Tibial nerve (tissue), 4 donors: ENCODE measurements around the gene ARHGAP29. TPM values are rescaled to one million over a fixed set of nuclear protein-coding genes. Genes with fewer than 3 reads are reported as not detected.

Experiments
- DNase-seq, 2 donors: peaks; one replicate each; pipeline ENCODE4 v3.0.0-alpha.2; 2019; ENCODE audit warnings: low spot score in 2 of 2
- H3K27ac ChIP-seq, 4 donors: fragments of 200-600 bp; sonication (generic) in 3 of 4; one replicate each; pipeline ENCODE4 v1.5.1; 2017 to 2019; ENCODE audit warnings: mild to moderate bottlenecking in 1 of 4
- H3K27me3 ChIP-seq, 2 donors: fragments of 200-600 bp; sonication (generic) in 1 of 2; one replicate each; pipeline versions ENCODE4 v1.5.1 to v1.6.0; 2017 to 2019
- H3K36me3 ChIP-seq, 3 donors: fragments of 200-600 bp; sonication (generic); one replicate each; pipeline ENCODE4 v1.5.1; 2018 to 2019
- H3K4me1 ChIP-seq, 4 donors: fragments of 200-600 bp; sonication (generic) in 3 of 4; one replicate each; pipeline ENCODE4 v1.5.1; 2017 to 2019
- H3K4me3 ChIP-seq, 4 donors: fragments of 200-600 bp; sonication (generic) in 3 of 4; one replicate each; pipeline ENCODE4 v1.5.1; 2017 to 2019; ENCODE audit warnings: mild to moderate bottlenecking in 1 of 4, moderate library complexity in 1 of 4
- H3K9me3 ChIP-seq, 4 donors: fragments of 200-600 bp; sonication (generic) in 3 of 4; one replicate each; pipeline ENCODE4 v1.5.1; 2017 to 2019
- EP300 ChIP-seq, 2 donors: sonication (generic); formaldehyde crosslinking; IDR thresholded peaks; one replicate each; pipeline ENCODE4 v1.6.1; 2017; ENCODE audit warnings: antibody characterized with exemption in 2 of 2, mild to moderate bottlenecking in 1 of 2
- POLR2A ChIP-seq, 2 donors: fragments of 450-650 bp; IDR thresholded peaks; one replicate each; pipeline ENCODE4 v1.6.1; 2017; ENCODE audit warnings: antibody characterized with exemption in 2 of 2, mild to moderate bottlenecking in 2 of 2, moderate library complexity in 2 of 2
- WGBS, 2 donors: methylation state at CpG; one replicate each; pipeline ENCODE4 v1.1.5; 2018; 5-methylcytosine and 5-hydroxymethylcytosine counted together
- total RNA-seq, 4 donors: library from RNA; depleted of rRNA; stranded (reverse); fragments of >200 nt; gene quantifications; one replicate each; pipeline ENCODE4 v1.1.0, GENCODE V29; 2016
- TF ChIP-seq, protein P1 (sequence below), 5 experiments: fragments of 200-600 bp in 3 of 5; fragments of 450-650 bp in 2 of 5; sonication (generic) in 3 of 5; IDR thresholded peaks; one replicate each; pipeline ENCODE4 v1.5.1; 2016 to 2019; ENCODE audit warnings: antibody characterized with exemption in 5 of 5, mild to moderate bottlenecking in 3 of 5, moderate library complexity in 2 of 5

The ARHGAP29 gene
- total RNA-seq, 4 donors from 2014 or later, result 45.9 to 80.4 (median 50.1) TPM

DNA sequence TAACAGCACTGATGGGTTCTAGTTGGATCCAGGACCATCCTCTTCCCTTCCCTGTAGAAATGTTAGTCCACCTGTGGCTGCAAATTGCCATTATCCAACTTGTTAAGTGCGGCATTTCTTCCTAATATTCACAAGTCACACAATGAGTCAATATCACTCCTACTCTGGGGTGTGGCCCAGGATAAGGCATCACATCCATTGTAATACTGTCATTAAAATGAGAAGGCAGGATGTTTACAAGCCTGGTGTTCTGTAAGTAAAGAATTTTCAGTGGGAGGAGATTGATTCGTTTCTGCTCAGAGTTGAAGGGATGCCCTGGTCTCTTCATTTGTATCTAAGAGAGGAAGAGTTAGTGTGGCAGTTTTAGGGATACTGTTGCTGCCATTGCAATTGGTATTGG lies 18.1 kb upstream of the ARHGAP29 start:
- Histone ChIP-seq H3K27ac (no peak overlapping the region), H3K4me1 (peaks cover 0 to 14% (median 2%) of the 10 kb centered on the region in 4 donors), H3K9me3 (no peaks in the 10 kb centered on the region), H3K4me3 (no peak overlapping the region), H3K36me3 (no peaks in the 10 kb centered on the region), H3K27me3 (no peaks in the 10 kb centered on the region)
- WGBS, 2 donors, result 53 to 57% methylated on average over 2 of the region's 2 CpGs
- TF ChIP-seq EP300 (IDR thresholded peaks at IDR 0.05), result no peak
- TF ChIP-seq POLR2A (IDR thresholded peaks at IDR 0.05), result no peak
- TF ChIP-seq, protein P1, sequence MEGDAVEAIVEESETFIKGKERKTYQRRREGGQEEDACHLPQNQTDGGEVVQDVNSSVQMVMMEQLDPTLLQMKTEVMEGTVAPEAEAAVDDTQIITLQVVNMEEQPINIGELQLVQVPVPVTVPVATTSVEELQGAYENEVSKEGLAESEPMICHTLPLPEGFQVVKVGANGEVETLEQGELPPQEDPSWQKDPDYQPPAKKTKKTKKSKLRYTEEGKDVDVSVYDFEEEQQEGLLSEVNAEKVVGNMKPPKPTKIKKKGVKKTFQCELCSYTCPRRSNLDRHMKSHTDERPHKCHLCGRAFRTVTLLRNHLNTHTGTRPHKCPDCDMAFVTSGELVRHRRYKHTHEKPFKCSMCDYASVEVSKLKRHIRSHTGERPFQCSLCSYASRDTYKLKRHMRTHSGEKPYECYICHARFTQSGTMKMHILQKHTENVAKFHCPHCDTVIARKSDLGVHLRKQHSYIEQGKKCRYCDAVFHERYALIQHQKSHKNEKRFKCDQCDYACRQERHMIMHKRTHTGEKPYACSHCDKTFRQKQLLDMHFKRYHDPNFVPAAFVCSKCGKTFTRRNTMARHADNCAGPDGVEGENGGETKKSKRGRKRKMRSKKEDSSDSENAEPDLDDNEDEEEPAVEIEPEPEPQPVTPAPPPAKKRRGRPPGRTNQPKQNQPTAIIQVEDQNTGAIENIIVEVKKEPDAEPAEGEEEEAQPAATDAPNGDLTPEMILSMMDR (IDR thresholded peaks at IDR 0.05), result no peak
- DNase-seq, result no peak

DNA sequence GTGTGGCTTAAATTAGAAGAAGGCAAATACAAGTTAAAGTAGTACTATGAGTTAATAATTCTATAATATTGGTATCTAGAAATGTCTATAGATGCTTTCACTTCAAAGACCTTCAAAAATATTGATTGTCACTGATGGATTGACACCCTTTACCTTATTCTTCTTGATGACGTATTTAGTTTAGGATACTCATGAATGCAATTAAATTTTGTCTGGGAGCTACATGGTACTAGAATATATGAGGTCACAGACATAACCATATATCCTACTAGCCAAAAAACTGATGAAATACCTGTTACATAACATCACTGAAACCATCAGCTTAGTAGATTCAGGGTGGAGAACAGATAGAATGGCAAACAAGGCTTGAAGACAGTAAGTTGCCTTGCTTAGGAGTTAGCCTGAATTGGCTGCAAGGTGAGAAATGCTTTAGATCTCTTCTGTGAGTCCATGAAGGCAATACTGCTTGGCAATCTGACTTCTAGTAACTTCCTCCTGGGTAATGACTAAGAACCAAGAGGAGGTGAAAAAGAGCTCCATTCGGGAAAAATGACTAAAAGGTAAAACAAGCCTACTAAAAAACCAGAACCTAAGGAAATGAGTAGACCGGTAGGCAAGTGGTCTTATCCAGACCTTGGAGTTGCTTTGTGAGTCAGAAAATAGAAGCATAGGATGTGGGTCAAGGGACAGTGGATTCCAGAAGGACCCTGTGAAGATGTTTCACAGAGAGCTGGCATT lies 16.9 kb upstream of the ARHGAP29 start:
- H3K4me3 ChIP-seq, result no peak overlapping the region
- H3K27me3 ChIP-seq, result no peaks in the 10 kb centered on the region
- H3K27ac ChIP-seq, result no peak overlapping the region
- 76 to 79% methylated on average over 3 of the region's 3 CpGs for WGBS, 2 donors
- no peak for DNase-seq
- peaks cover 0 to 10% (median 2%) of the 10 kb centered on the region in 4 donors for H3K4me1 ChIP-seq
- TF ChIP-seq, protein P1 (IDR thresholded peaks at IDR 0.05), result no peak
- TF ChIP-seq EP300 (IDR thresholded peaks at IDR 0.05), result no peak
- no peak for TF ChIP-seq POLR2A (IDR thresholded peaks at IDR 0.05)
- H3K9me3 ChIP-seq, result no peaks in the 10 kb centered on the region
- H3K36me3 ChIP-seq, result no peaks in the 10 kb centered on the region

DNA sequence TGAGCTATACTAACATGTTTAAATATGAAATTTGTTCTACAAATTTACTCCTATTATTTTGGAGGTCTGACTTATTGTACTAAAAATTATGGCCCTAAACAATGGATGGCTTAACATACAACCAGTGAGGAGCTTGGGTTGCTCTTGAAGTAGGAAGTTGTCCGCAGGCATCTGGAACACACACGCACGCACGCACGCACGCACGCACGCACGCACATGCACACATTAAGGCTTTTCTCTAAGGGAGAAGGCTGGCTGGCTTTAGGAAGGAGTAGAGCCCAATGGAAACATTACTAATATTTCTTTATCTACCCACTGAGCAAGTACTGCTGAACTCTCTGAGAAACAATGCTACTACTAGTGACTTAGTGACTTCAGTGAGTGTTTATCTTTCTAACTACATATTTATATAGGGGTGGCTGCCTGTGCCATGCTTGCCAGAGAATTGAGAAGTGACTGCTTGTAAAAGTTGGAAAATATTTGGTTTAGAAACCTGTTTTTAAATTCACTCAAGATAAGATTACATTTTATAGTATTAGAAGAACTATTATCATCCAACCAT lies 16.2 kb upstream of the ARHGAP29 start:
- no peaks in the 10 kb centered on the region for H3K27me3 ChIP-seq
- H3K4me1 ChIP-seq, result peaks cover 0 to 6% (median 2%) of the 10 kb centered on the region in 4 donors
- 91 to 94% methylated on average over 9 of the region's 9 CpGs for WGBS, 2 donors
- H3K27ac ChIP-seq, result no peak overlapping the region
- H3K4me3 ChIP-seq, result no peak overlapping the region
- H3K9me3 ChIP-seq, result no peaks in the 10 kb centered on the region
- no peaks in the 10 kb centered on the region for H3K36me3 ChIP-seq
- no peak for DNase-seq
- TF ChIP-seq, protein P1 (IDR thresholded peaks at IDR 0.05), result no peak
- TF ChIP-seq POLR2A (IDR thresholded peaks at IDR 0.05) (no peak), EP300 (IDR thresholded peaks at IDR 0.05) (no peak)

DNA sequence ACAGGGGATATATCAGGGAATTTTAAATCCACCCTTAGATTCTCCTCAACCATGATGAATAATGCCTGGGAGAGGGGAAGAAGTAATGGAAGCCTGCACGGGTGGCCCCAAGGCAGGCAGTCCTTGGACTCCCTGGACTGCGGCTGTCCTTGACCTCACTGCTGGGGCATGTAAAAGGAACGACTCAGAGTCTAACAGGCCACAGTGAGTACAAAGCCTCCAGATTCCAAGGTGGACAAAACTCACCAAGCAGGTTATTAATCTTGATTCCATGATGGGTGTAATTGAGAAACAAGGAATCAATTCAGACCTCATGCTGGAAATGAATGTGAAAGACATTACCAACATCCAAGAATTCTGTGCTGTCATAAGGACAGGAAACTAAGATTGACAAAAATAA lies 13.0 kb upstream of the ARHGAP29 start:
- no peak overlapping the region for H3K27ac ChIP-seq
- TF ChIP-seq, protein P1 (IDR thresholded peaks at IDR 0.05), result no peak
- no peak for TF ChIP-seq EP300 (IDR thresholded peaks at IDR 0.05)
- no peaks in the 10 kb centered on the region for H3K9me3 ChIP-seq
- no peaks in the 10 kb centered on the region for H3K27me3 ChIP-seq
- WGBS, 2 donors, result 60 to 74% methylated on average over 3 of the region's 3 CpGs
- H3K4me3 ChIP-seq, result no peak overlapping the region
- peaks cover 0 to 13% (median 2%) of the 10 kb centered on the region in 4 donors for H3K4me1 ChIP-seq
- H3K36me3 ChIP-seq, result no peaks in the 10 kb centered on the region
- DNase-seq, result no peak

DNA sequence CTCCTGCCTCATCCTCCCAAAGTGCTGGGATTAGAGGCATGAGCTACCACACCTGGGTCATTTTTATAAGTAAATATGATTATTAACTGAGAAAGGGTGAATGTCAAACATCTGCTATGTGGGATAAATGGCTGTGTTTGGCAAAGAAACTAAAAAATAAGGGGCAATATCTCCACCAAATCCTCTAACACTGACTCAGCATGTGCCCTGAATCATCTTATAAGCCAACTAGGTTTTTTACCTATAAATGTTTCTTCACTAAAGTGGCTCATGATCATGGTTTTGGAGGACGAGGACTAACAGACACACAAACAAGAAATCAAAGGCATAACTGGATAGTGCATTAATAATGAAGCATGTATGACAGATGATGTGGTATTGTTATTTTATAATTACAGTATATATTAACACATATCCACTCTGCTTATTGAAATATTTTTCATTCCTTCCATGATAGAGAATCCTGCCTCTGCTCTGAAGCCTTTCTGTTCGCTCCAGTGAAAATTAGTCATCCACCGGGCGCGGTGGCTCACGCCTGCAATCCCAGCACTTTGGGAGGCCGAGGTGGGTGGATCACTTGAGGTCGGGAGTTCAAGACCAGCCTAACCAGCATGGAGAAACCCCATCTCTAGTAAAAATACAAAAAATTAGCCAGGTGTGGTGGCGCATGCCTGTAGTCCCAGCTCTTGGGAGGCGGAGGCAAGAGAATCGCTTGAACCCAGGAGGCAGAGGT lies 11.7 kb upstream of the ARHGAP29 start:
- peaks cover 0 to 13% (median 2%) of the 10 kb centered on the region in 4 donors for H3K4me1 ChIP-seq
- no peak overlapping the region for H3K4me3 ChIP-seq
- no peak overlapping the region for H3K27ac ChIP-seq
- WGBS, 2 donors, result 88 to 93% methylated on average over 11 of the region's 11 CpGs
- peaks cover 0 to under 1% (median 0%) of the 10 kb centered on the region in 4 donors for H3K9me3 ChIP-seq
- no peaks in the 10 kb centered on the region for H3K27me3 ChIP-seq
- no peaks in the 10 kb centered on the region for H3K36me3 ChIP-seq
- no peak for DNase-seq
- TF ChIP-seq POLR2A (IDR thresholded peaks at IDR 0.05) (no peak), EP300 (IDR thresholded peaks at IDR 0.05) (no peak)
- TF ChIP-seq, protein P1 (IDR thresholded peaks at IDR 0.05), result no peak
